HL-60 (cell line): ENCODE data around the gene STX8.

Source experiments
- DNase-seq, 2 experiments: peaks; one replicate each; pipeline ENCODE4 v3.0.0-alpha.2; 2010 to 2020; ENCODE audit warnings: low read depth in 1 of 2, low spot score in 1 of 2
- H3K27ac ChIP-seq: fragments of 250-450 bp; sonication (Bioruptor Pico); replicated peaks from 2 replicates; pipeline ENCODE4 v1.5.1; 2020; ENCODE audit warnings: mild to moderate bottlenecking, moderate library complexity
- H3K27me3 ChIP-seq: fragments of 250-450 bp; sonication (Bioruptor Pico); 2 replicates; pipeline ENCODE4 v1.5.1; 2021; ENCODE audit warnings: mild to moderate bottlenecking, moderate library complexity; ENCODE audit not compliant: insufficient read depth, poor library complexity, severe bottlenecking
- H3K4me3 ChIP-seq: replicated peaks from 2 replicates; pipeline ENCODE4 v1.5.1; 2011; ENCODE audit warnings: mild to moderate bottlenecking, control low read depth, low read length; ENCODE audit not compliant: insufficient read depth
- GABPA ChIP-seq: IDR thresholded peaks from 2 replicates; pipeline ENCODE4 v1.6.1; 2012; ENCODE audit warnings: low read depth
- POLR2AphosphoS5 ChIP-seq: IDR thresholded peaks from 2 replicates; pipeline ENCODE4 v1.6.1; 2012; ENCODE audit warnings: low read depth
- SPI1 ChIP-seq: IDR thresholded peaks from 2 replicates; pipeline ENCODE4 v1.6.1; 2012; ENCODE audit warnings: low read depth, mild to moderate bottlenecking, borderline replicate concordance
- TF ChIP-seq, protein P1 (sequence below): IDR thresholded peaks from 2 replicates; pipeline ENCODE4 v1.6.1; 2012; ENCODE audit warnings: low read depth; ENCODE audit not compliant: insufficient replicate concordance
- TF ChIP-seq, protein P2 (sequence below): IDR thresholded peaks from one replicate; pipeline ENCODE4 v1.5.1; 2011; ENCODE audit warnings: low read length, control low read depth, inconsistent platforms; ENCODE audit not compliant: insufficient read depth

STX8 gene

DNA sequence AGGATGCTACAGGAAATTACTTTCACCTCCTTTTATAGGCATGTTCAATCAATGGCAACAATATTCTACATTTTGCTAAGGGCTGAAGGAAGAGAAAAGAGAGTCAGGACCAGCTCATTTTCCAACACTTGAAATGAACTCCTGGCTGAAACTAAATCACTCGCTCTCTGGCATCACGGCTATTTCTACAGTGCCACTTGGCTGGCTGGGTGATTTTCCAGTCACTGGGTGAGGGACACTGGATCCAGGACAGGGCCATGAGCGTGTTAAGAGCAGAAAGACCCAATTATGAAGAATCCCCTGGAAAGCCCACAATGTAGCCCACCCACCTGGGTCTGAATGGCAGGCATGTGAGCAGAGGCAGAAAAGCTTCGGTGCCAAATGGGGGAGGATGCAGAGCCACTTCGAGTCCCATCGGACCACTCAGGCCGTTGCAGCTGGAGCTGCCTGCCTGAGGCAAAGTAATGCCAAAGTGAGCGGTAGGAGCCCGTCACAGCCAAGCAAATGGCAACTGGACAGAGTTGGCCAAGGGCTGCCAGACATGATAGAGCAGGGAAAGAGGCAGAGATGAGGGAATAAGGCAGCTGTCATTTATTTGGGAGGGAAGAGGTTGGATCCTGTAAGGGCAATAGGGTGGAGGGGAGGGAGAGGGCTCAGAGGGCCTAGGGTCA, 246.2 kb downstream of the STX8 start:
- Histone ChIP-seq H3K27me3 (no peaks in the 10 kb centered on the region), H3K27ac (no peak overlapping the region), H3K4me3 (no peak overlapping the region)
- DNase-seq, result no peak
- no peak for TF ChIP-seq SPI1
- no peak for TF ChIP-seq POLR2AphosphoS5
- TF ChIP-seq GABPA, result no peak
- TF ChIP-seq, protein P1, sequence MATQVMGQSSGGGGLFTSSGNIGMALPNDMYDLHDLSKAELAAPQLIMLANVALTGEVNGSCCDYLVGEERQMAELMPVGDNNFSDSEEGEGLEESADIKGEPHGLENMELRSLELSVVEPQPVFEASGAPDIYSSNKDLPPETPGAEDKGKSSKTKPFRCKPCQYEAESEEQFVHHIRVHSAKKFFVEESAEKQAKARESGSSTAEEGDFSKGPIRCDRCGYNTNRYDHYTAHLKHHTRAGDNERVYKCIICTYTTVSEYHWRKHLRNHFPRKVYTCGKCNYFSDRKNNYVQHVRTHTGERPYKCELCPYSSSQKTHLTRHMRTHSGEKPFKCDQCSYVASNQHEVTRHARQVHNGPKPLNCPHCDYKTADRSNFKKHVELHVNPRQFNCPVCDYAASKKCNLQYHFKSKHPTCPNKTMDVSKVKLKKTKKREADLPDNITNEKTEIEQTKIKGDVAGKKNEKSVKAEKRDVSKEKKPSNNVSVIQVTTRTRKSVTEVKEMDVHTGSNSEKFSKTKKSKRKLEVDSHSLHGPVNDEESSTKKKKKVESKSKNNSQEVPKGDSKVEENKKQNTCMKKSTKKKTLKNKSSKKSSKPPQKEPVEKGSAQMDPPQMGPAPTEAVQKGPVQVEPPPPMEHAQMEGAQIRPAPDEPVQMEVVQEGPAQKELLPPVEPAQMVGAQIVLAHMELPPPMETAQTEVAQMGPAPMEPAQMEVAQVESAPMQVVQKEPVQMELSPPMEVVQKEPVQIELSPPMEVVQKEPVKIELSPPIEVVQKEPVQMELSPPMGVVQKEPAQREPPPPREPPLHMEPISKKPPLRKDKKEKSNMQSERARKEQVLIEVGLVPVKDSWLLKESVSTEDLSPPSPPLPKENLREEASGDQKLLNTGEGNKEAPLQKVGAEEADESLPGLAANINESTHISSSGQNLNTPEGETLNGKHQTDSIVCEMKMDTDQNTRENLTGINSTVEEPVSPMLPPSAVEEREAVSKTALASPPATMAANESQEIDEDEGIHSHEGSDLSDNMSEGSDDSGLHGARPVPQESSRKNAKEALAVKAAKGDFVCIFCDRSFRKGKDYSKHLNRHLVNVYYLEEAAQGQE, result no peak
- TF ChIP-seq, protein P2, sequence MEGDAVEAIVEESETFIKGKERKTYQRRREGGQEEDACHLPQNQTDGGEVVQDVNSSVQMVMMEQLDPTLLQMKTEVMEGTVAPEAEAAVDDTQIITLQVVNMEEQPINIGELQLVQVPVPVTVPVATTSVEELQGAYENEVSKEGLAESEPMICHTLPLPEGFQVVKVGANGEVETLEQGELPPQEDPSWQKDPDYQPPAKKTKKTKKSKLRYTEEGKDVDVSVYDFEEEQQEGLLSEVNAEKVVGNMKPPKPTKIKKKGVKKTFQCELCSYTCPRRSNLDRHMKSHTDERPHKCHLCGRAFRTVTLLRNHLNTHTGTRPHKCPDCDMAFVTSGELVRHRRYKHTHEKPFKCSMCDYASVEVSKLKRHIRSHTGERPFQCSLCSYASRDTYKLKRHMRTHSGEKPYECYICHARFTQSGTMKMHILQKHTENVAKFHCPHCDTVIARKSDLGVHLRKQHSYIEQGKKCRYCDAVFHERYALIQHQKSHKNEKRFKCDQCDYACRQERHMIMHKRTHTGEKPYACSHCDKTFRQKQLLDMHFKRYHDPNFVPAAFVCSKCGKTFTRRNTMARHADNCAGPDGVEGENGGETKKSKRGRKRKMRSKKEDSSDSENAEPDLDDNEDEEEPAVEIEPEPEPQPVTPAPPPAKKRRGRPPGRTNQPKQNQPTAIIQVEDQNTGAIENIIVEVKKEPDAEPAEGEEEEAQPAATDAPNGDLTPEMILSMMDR, result no peak

DNA sequence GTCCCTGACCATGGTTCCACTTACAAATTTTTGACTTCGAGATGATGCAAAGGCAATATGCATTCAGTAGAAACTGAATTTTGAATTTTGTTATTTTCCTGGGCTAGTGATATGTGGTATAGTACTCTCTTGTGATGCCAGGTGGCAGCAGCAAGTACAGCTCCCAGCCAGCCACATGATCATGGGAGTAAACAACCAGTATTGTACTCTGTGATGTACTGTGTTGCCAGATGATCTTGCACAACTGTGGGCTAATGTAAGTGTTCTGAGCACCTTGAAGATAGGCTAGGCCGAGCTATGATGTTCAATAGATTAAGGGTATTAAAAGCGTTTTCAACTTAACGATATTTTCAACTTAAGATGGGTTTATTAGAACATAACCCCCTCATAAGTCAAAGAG, 250.8 kb downstream of the STX8 start:
- H3K4me3 ChIP-seq, result no peak overlapping the region
- DNase-seq, result no peak
- H3K27me3 ChIP-seq, result no peaks in the 10 kb centered on the region
- TF ChIP-seq SPI1 (no peak), POLR2AphosphoS5 (no peak), GABPA (no peak)
- TF ChIP-seq, protein P2, result no peak
- TF ChIP-seq, protein P1, result no peak
- H3K27ac ChIP-seq, result no peak overlapping the region

DNA sequence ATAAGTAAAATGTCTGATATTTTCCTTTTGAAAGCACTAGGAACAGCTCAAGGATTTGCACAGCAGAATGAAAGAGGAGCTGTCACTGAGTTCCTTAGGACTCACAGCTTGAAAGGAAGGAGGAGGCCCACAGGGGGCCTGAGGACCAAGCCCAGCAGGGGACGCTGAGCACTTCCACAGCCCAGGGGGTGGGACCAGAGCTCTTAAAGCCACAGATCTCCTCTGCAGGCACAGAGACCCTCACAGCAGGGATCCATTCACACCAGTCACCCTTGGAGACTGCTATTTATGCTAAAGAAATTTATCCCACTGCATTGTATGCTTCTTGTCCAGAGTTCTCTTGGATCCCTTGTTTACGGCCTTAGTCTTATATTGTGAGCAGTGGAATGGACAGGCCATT, 253.3 kb downstream of the STX8 start:
- H3K4me3 ChIP-seq, result no peak overlapping the region
- TF ChIP-seq POLR2AphosphoS5, result no peak
- TF ChIP-seq GABPA, result no peak
- TF ChIP-seq, protein P1, result no peak
- no peak for TF ChIP-seq SPI1
- TF ChIP-seq, protein P2, result no peak
- no peak for DNase-seq
- no peaks in the 10 kb centered on the region for H3K27me3 ChIP-seq
- H3K27ac ChIP-seq, result no peak overlapping the region
